Transverse colon (tissue), 3 donors: Measurements from ENCODE around the gene C16orf95.

Source experiments
- CTCF ChIP-seq, 5 experiments: fragments of 200-600 bp in 3 of 5; fragments of 450-650 bp in 2 of 5; sonication (generic) in 3 of 5; IDR thresholded peaks; 1 replicate in 2 of 5; 2 replicates in 3 of 5; pipeline ENCODE4 v1.5.1; 2016 to 2017; ENCODE audit warnings: antibody characterized with exemption in 5 of 5, inconsistent platforms in 3 of 5, mild to moderate bottlenecking in 2 of 5, moderate library complexity in 1 of 5
- EP300 ChIP-seq: sonication (generic); formaldehyde crosslinking; IDR thresholded peaks from one replicate; pipeline ENCODE4 v1.6.1; 2017; ENCODE audit warnings: antibody characterized with exemption, low read depth
- POLR2A ChIP-seq: fragments of 450-650 bp; IDR thresholded peaks from one replicate; pipeline ENCODE4 v1.6.1; 2016; ENCODE audit warnings: antibody characterized with exemption, mild to moderate bottlenecking, moderate library complexity

GRCh38 chr16:87352818-87353217, 35.6 kb upstream of the C16orf95 start:
- TF ChIP-seq CTCF (IDR thresholded peaks at IDR 0.05) (no peak), POLR2A (no peak), EP300 (no peak)
